Prostate gland (tissue), 2 donors: ENCODE results near the gene PADI1. TPM values are rescaled to one million over a fixed set of nuclear protein-coding genes. Genes with fewer than 3 reads are reported as not detected.

Experiments used
- DNase-seq: peaks from one replicate; pipeline ENCODE4 v3.0.0-alpha.2; 2019; ENCODE audit warnings: low spot score
- H3K27ac ChIP-seq, 2 donors: fragments of 200-600 bp; sonication (generic); 2 replicates each; pipeline ENCODE4 v1.5.1; 2017 to 2019
- H3K27me3 ChIP-seq: fragments of 200-600 bp; sonication (generic); replicated peaks from 2 replicates; pipeline ENCODE4 v1.5.1; 2019; ENCODE audit not compliant: insufficient read depth
- H3K36me3 ChIP-seq, 2 donors: fragments of 200-600 bp; sonication (generic); 1 replicate in 1 of 2; 2 replicates in 1 of 2; pipeline versions ENCODE4 v1.5.1 to v1.8.1; 2017 to 2019
- H3K4me1 ChIP-seq: fragments of 200-600 bp; sonication (generic); replicated peaks from 2 replicates; pipeline ENCODE4 v1.5.1; 2019
- H3K4me3 ChIP-seq, 2 donors: fragments of 200-600 bp; sonication (generic); 2 replicates each; pipeline ENCODE4 v1.5.1; 2017 to 2019
- H3K9me3 ChIP-seq: fragments of 200-600 bp; sonication (generic); 2 replicates; pipeline ENCODE4 v1.5.1; 2017
- POLR2A ChIP-seq: fragments of 450-650 bp; IDR thresholded peaks from one replicate; pipeline ENCODE4 v1.6.1; 2016; ENCODE audit warnings: antibody characterized with exemption, mild to moderate bottlenecking
- POLR2AphosphoS5 ChIP-seq: sonication (generic); formaldehyde crosslinking; IDR thresholded peaks from one replicate; pipeline ENCODE4 v1.6.1; 2017; ENCODE audit warnings: antibody characterized with exemption
- WGBS: methylation state at CpG from one replicate; pipeline ENCODE4 v1.1.5; 2018; 5-methylcytosine and 5-hydroxymethylcytosine counted together
- intact Hi-C: fragments of 100-400 bp; cut with DNase I; formaldehyde crosslinking; loops from one replicate; pipeline ENCODE4 v1.14.2; 2022
- total RNA-seq, 2 donors: library from RNA; depleted of rRNA; stranded (reverse); fragments of >200 nt; gene quantifications; one replicate each; pipeline ENCODE4 v1.1.0, GENCODE V29; 2016
- TF ChIP-seq, protein P1 (sequence below), 4 experiments: fragments of 200-600 bp in 2 of 4; fragments of 450-650 bp in 2 of 4; sonication (generic) in 2 of 4; IDR thresholded peaks; 1 replicate in 3 of 4; 2 replicates in 1 of 4; pipeline ENCODE4 v1.5.1; 2016 to 2019; ENCODE audit warnings: antibody characterized with exemption in 4 of 4, mild to moderate bottlenecking in 2 of 4, moderate library complexity in 2 of 4

Gene PADI1
- total RNA-seq, 2 donors from 2014 or later: 0.18 to 0.34 TPM

DNA sequence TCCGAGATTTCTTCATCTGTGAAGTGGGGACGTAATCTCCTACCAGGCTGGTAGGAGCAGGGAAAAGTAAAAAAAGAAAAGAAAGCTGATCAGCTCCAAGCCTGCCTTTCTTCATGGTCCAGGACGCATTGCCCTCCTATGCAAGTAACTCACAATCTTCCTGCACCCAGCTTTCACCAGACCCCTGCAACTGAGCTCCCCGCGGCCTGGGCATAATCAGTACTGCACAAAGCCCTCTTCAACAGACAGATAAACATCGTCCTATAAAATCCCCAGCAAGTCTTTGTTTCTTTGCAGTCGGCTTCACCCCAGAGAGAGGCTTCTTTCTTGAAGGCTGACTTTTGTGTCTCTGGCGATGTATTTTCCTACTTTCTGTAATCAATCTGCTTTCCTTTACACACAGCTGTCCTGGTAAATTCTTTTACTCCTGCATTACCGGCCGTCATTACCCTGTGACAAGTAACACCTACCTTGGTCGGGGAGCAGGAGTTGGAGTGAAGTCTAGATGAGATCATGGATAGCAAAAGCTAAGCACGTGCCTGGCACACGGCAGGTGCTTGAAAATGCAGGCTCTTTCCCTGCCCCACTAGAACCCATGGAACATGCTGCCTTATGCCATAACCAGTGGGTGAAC is 8.3 kb downstream of the PADI1 start:
- Histone ChIP-seq H3K27ac (no peak overlapping the region), H3K27me3 (no peaks in the 10 kb centered on the region), H3K36me3 (no peaks in the 10 kb centered on the region), H3K4me3 (no peak overlapping the region), H3K9me3 (no peaks in the 10 kb centered on the region), H3K4me1 (no peaks in the 10 kb centered on the region)
- DNase-seq: no peak
- 21% methylated on average over 13 of the region's 13 CpGs for WGBS
- TF ChIP-seq, protein P1, sequence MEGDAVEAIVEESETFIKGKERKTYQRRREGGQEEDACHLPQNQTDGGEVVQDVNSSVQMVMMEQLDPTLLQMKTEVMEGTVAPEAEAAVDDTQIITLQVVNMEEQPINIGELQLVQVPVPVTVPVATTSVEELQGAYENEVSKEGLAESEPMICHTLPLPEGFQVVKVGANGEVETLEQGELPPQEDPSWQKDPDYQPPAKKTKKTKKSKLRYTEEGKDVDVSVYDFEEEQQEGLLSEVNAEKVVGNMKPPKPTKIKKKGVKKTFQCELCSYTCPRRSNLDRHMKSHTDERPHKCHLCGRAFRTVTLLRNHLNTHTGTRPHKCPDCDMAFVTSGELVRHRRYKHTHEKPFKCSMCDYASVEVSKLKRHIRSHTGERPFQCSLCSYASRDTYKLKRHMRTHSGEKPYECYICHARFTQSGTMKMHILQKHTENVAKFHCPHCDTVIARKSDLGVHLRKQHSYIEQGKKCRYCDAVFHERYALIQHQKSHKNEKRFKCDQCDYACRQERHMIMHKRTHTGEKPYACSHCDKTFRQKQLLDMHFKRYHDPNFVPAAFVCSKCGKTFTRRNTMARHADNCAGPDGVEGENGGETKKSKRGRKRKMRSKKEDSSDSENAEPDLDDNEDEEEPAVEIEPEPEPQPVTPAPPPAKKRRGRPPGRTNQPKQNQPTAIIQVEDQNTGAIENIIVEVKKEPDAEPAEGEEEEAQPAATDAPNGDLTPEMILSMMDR (IDR thresholded peaks at IDR 0.05): no peak
- TF ChIP-seq POLR2A (no peak), POLR2AphosphoS5 (no peak)
- intact Hi-C loops: no loop called here

GRCh38 chr1:17213782-17214148 is 8.8 kb downstream of the PADI1 start:
- intact Hi-C loops: no loop called here
- Histone ChIP-seq H3K4me1 (no peaks in the 10 kb centered on the region), H3K27me3 (no peaks in the 10 kb centered on the region), H3K36me3 (no peaks in the 10 kb centered on the region), H3K27ac (no peak overlapping the region), H3K9me3 (no peaks in the 10 kb centered on the region), H3K4me3 (no peak overlapping the region)
- TF ChIP-seq POLR2AphosphoS5 (no peak), POLR2A (no peak)
- TF ChIP-seq, protein P1 (IDR thresholded peaks at IDR 0.05): no peak
- 85% methylated on average over 9 of the region's 9 CpGs for WGBS
- no peak for DNase-seq

DNA sequence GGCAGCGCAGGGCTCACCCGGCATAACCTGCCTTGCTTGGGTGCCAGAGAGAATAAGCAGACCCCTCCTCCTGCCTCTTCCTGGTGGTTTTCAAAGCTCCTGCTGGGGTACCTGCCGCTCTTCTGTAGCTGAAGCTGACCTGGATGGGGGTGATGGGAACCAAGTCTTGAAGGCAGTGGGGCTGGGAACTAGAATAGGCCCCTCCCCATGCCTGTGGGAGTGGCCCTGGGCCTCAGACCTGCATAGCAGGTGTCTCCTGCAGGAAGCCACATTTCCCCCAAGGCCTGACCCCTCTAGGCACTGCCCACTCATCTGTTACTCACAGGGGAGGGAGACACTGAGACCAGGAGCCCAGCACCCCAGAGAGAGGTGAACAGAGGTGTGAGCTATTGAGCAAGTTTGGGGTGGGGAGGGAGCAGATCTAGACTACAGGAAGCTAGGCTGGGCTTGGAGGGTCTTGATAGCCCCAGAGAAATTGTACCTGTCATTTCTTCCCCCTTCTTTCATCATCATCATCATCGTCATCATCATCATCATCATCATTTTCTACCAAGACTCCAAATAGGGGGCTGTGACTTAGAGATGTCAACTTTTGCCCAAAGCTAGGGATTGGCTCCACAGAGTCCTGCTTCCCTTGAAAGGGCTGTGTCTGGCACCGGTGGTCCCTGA is 10.1 kb downstream of the PADI1 start:
- TF ChIP-seq POLR2A: no peak
- DNase-seq: no peak
- no peak overlapping the region for H3K27ac ChIP-seq
- no peak overlapping the region for H3K4me3 ChIP-seq
- H3K9me3 ChIP-seq: no peaks in the 10 kb centered on the region
- H3K36me3 ChIP-seq: no peaks in the 10 kb centered on the region
- no peaks in the 10 kb centered on the region for H3K27me3 ChIP-seq
- 84% methylated on average over 4 of the region's 5 CpGs for WGBS
- H3K4me1 ChIP-seq: no peaks in the 10 kb centered on the region
- intact Hi-C loops: no loop called here

DNA sequence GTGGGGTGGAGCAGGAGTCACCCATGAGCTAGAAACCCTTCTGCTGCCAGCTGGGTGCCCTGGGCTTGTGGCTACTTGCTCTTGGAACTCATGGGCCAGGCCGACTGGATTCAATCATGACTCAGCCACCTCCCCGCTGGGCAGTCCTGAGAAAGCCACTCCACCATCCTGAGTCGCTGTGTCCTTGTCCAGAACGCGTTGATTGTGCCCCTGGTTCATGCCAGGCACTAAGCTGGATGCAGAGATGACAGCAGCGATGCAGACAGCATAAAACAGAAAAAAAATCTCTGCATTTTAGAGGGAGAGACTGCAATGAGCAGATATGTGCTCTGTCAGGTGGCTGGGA is 10.6 kb downstream of the PADI1 start:
- H3K27me3 ChIP-seq: no peaks in the 10 kb centered on the region
- no peaks in the 10 kb centered on the region for H3K9me3 ChIP-seq
- 78% methylated on average over 6 of the region's 6 CpGs for WGBS
- H3K36me3 ChIP-seq: no peaks in the 10 kb centered on the region
- no peak overlapping the region for H3K4me3 ChIP-seq
- intact Hi-C loops: no loop called here
- DNase-seq: no peak
- H3K4me1 ChIP-seq: no peaks in the 10 kb centered on the region
- no peak overlapping the region for H3K27ac ChIP-seq
- TF ChIP-seq, protein P1 (IDR thresholded peaks at IDR 0.05): no peak
- TF ChIP-seq POLR2AphosphoS5 (no peak), POLR2A (no peak)

DNA sequence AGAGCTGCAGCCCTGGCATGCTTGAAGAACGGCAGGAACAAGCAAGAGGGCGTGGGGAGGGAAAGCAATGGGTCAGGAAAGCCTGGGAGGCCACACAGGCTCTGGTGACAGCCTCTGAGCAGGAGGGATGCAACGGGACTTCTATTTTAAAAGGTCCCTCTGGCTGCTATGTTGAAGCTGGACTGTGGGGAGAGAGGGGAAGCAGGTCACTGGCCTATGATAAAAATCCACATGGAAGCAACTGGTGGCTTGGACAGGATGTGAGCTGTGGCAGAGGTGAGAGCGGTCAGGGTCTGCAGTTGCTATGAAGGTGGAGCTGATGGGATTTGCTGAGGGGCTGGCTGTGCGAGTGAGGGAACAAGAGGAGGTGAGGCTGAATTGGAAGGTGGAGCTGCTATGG is 11.2 kb downstream of the PADI1 start:
- Histone ChIP-seq H3K4me1 (no peaks in the 10 kb centered on the region), H3K36me3 (no peaks in the 10 kb centered on the region), H3K27me3 (no peaks in the 10 kb centered on the region), H3K4me3 (no peak overlapping the region), H3K27ac (no peak overlapping the region), H3K9me3 (no peaks in the 10 kb centered on the region)
- TF ChIP-seq POLR2AphosphoS5 (no peak), POLR2A (no peak)
- TF ChIP-seq, protein P1 (IDR thresholded peaks at IDR 0.05): no peak
- DNase-seq: no peak
- intact Hi-C loops: no loop called here
- WGBS: 69% methylated on average over 5 of the region's 5 CpGs
